Nephron progenitor cell (in vitro differentiated cells): ENCODE results near the gene KCNMB2.
A peak's percentile ranks its signal among the peaks of the same experiment; 100 is the strongest.
"Not testable (repeated sequence)": the region's sequence is repeated elsewhere in the genome, so short reads cannot be mapped to it uniquely, and the experiment has no call there.

Source experiments
- DNase-seq: peaks from one replicate; pipeline ENCODE4 v3.0.0; 2021
- H3K27ac Mint-ChIP-seq: 2 replicates; pipeline ENCODE4 v1.8.0; 2021; ENCODE audit warnings: mild to moderate bottlenecking, moderate library complexity, mixed read lengths
- H3K27me3 Mint-ChIP-seq: 2 replicates; pipeline ENCODE4 v1.8.0; 2021; ENCODE audit warnings: mild to moderate bottlenecking, low read depth, mixed read lengths; ENCODE audit not compliant: poor library complexity
- H3K36me3 Mint-ChIP-seq: 2 replicates; pipeline ENCODE4 v1.8.0; 2021; ENCODE audit warnings: low read depth, mixed read lengths
- H3K4me1 Mint-ChIP-seq: 2 replicates; pipeline ENCODE4 v1.8.0; 2021; ENCODE audit warnings: mixed read lengths
- H3K4me3 Mint-ChIP-seq: 2 replicates; pipeline ENCODE4 v1.8.0; 2021; ENCODE audit warnings: mild to moderate bottlenecking, moderate library complexity, mixed read lengths
- H3K9me3 Mint-ChIP-seq: 2 replicates; pipeline ENCODE4 v1.8.0; 2021; ENCODE audit warnings: mild to moderate bottlenecking, moderate library complexity, mixed read lengths
- CTCF ChIP-seq: fragments of 200-600 bp; sonication (generic); IDR thresholded peaks from 2 replicates; pipeline ENCODE4 v1.5.0; 2021; ENCODE audit warnings: antibody characterized with exemption

Gene KCNMB2

GRCh38 chr3:178508443-178508825, 27.8 kb upstream of the KCNMB2 start:
- no peak overlapping the region for H3K4me3 Mint-ChIP-seq
- H3K27ac Mint-ChIP-seq = no peak overlapping the region
- H3K36me3 Mint-ChIP-seq = no peaks in the 10 kb centered on the region
- no peaks in the 10 kb centered on the region for H3K27me3 Mint-ChIP-seq
- no peak for TF ChIP-seq CTCF
- H3K9me3 Mint-ChIP-seq = no peaks in the 10 kb centered on the region
- H3K4me1 Mint-ChIP-seq = no peaks in the 10 kb centered on the region
- DNase-seq = no peak

- Mint-ChIP-seq H3K27me3 (peaks cover 3% of the 10 kb centered on the region), H3K36me3 (no peaks in the 10 kb centered on the region), H3K9me3 (no peaks in the 10 kb centered on the region), H3K4me1 (peaks cover 5% of the 10 kb centered on the region), H3K4me3 (no peak overlapping the region), H3K27ac (no peak overlapping the region)
- no peak for DNase-seq
- no peak for TF ChIP-seq CTCF
Measured at GRCh38 chr3:178510496-178510895, 25.7 kb upstream of the KCNMB2 start.

- Mint-ChIP-seq H3K27ac (no peak overlapping the region), H3K9me3 (no peaks in the 10 kb centered on the region), H3K27me3 (peaks cover 3% of the 10 kb centered on the region), H3K36me3 (no peaks in the 10 kb centered on the region), H3K4me3 (no peak overlapping the region), H3K4me1 (peaks cover 12% of the 10 kb centered on the region)
- TF ChIP-seq CTCF = no peak
- no peak for DNase-seq
Measured at GRCh38 chr3:178512647-178513046, 23.6 kb upstream of the KCNMB2 start.

- Mint-ChIP-seq H3K9me3 (no peaks in the 10 kb centered on the region), H3K4me1 (peaks cover 20% of the 10 kb centered on the region), H3K27ac (peak overlapping the region; percentile 49), H3K27me3 (peaks cover 3% of the 10 kb centered on the region), H3K36me3 (no peaks in the 10 kb centered on the region), H3K4me3 (no peak overlapping the region)
- no peak for DNase-seq
- TF ChIP-seq CTCF = no peak
Measured at GRCh38 chr3:178513546-178514380, 22.5 kb upstream of the KCNMB2 start.

GRCh38 chr3:178514401-178514800, 21.8 kb upstream of the KCNMB2 start:
- no peak overlapping the region for H3K4me3 Mint-ChIP-seq
- H3K4me1 Mint-ChIP-seq = peaks cover 23% of the 10 kb centered on the region
- no peaks in the 10 kb centered on the region for H3K9me3 Mint-ChIP-seq
- DNase-seq = no peak
- no peak for TF ChIP-seq CTCF
- peaks cover 3% of the 10 kb centered on the region for H3K27me3 Mint-ChIP-seq
- no peak overlapping the region for H3K27ac Mint-ChIP-seq
- no peaks in the 10 kb centered on the region for H3K36me3 Mint-ChIP-seq

- H3K27me3 Mint-ChIP-seq, H3K27ac Mint-ChIP-seq, DNase-seq, H3K9me3 Mint-ChIP-seq, H3K4me3 Mint-ChIP-seq, H3K36me3 Mint-ChIP-seq: not testable (repeated sequence)
- H3K4me1 Mint-ChIP-seq = peaks cover 23% of the 10 kb centered on the region
Measured at GRCh38 chr3:178515076-178515744, 21.0 kb upstream of the KCNMB2 start.
